ENCODE data around the gene MLLT10. TPM values are rescaled to one million over a fixed set of nuclear protein-coding genes. Genes with fewer than 3 reads are reported as not detected.

Gene MLLT10
- total RNA-seq, 2 donors from 2014 or later: 55.8 to 62.9 TPM

- H3K27me3 Mint-ChIP-seq (ENCODE audit: insufficient read depth): no peaks in the 10 kb centered on the region
- H3K4me3 Mint-ChIP-seq: no peak overlapping the region
- peaks cover 33% of the 10 kb centered on the region for H3K4me1 Mint-ChIP-seq
- WGBS, 2 experiments (ENCODE audit: insufficient coverage in 1 of 2, insufficient read length in 1 of 2): 86% methylated on average over 1 of the region's 2 CpGs; no CpG with 5 or more reads in 1 of the 2 experiments
- DNase-seq: no peak
- Histone ChIP-seq H3K36me3 (ENCODE audit: control insufficient read depth, insufficient read depth, low read length) (peaks cover 31% of the 10 kb centered on the region), H3K4me3 (ENCODE audit: low read length) (no peak overlapping the region), H3K27ac (ENCODE audit: low read depth, low read length) (no peak overlapping the region), H3K4me1 (ENCODE audit: control insufficient read depth, insufficient read depth, low read length) (peaks cover 18% of the 10 kb centered on the region), H3K9ac (ENCODE audit: extremely low read depth, low read length, poor library complexity, severe bottlenecking) (no peak overlapping the region), H3K27me3 (ENCODE audit: control insufficient read depth, insufficient read depth, low read length, poor library complexity, severe bottlenecking) (no peaks in the 10 kb centered on the region), H3K9me3 (ENCODE audit: control insufficient read depth, low read length) (no peaks in the 10 kb centered on the region)
- no peaks in the 10 kb centered on the region for H3K9me3 Mint-ChIP-seq
- no peak overlapping the region for H3K27ac Mint-ChIP-seq
- no peak for TF ChIP-seq CTCF (conservative IDR thresholded peaks at IDR 0.05)
- peaks cover 24% of the 10 kb centered on the region for H3K36me3 Mint-ChIP-seq (ENCODE audit: low read depth)
Observed at GRCh38 chr10:21722209-21722608, 188.2 kb downstream of the MLLT10 start.

GRCh38 chr10:21724020-21724589 is 190.1 kb downstream of the MLLT10 start:
- no peak overlapping the region for H3K4me3 Mint-ChIP-seq
- TF ChIP-seq CTCF (conservative IDR thresholded peaks at IDR 0.05): no peak
- H3K36me3 ChIP-seq (ENCODE audit: control insufficient read depth, insufficient read depth, low read length): peaks cover 41% of the 10 kb centered on the region
- H3K27ac ChIP-seq (ENCODE audit: low read depth, low read length): peak overlapping the region; percentile 61
- no peak overlapping the region for H3K9ac ChIP-seq (ENCODE audit: extremely low read depth, low read length, poor library complexity, severe bottlenecking)
- peak overlapping the region; percentile 17 for H3K4me3 ChIP-seq (ENCODE audit: low read length)
- no peaks in the 10 kb centered on the region for H3K9me3 ChIP-seq (ENCODE audit: control insufficient read depth, low read length)
- H3K27me3 Mint-ChIP-seq (ENCODE audit: insufficient read depth): no peaks in the 10 kb centered on the region
- no peaks in the 10 kb centered on the region for H3K27me3 ChIP-seq (ENCODE audit: control insufficient read depth, insufficient read depth, low read length, poor library complexity, severe bottlenecking)
- peaks cover 28% of the 10 kb centered on the region for H3K4me1 ChIP-seq (ENCODE audit: control insufficient read depth, insufficient read depth, low read length)
- DNase-seq: no peak
- 97 to 98% methylated on average over 3 to 7 of the region's 7 CpGs for WGBS, 2 experiments (ENCODE audit: insufficient coverage in 1 of 2, insufficient read length in 1 of 2)
- H3K9me3 Mint-ChIP-seq: no peaks in the 10 kb centered on the region
- H3K36me3 Mint-ChIP-seq (ENCODE audit: low read depth): peaks cover 17% of the 10 kb centered on the region
- H3K27ac Mint-ChIP-seq: peak overlapping the region; percentile 44
- H3K4me1 Mint-ChIP-seq: peaks cover 48% of the 10 kb centered on the region

- Mint-ChIP-seq H3K9me3 (no peaks in the 10 kb centered on the region), H3K27me3 (ENCODE audit: insufficient read depth) (no peaks in the 10 kb centered on the region), H3K4me3 (no peak overlapping the region), H3K4me1 (peaks cover 53% of the 10 kb centered on the region), H3K27ac (peak overlapping the region; percentile 44), H3K36me3 (ENCODE audit: low read depth) (peaks cover 22% of the 10 kb centered on the region)
- peak; percentile 45 for DNase-seq
- no peak overlapping the region for H3K9ac ChIP-seq (ENCODE audit: extremely low read depth, low read length, poor library complexity, severe bottlenecking)
- H3K4me3 ChIP-seq (ENCODE audit: low read length): peak overlapping the region; percentile 17
- TF ChIP-seq CTCF (conservative IDR thresholded peaks at IDR 0.05): no peak
- H3K9me3 ChIP-seq (ENCODE audit: control insufficient read depth, low read length): no peaks in the 10 kb centered on the region
- H3K36me3 ChIP-seq (ENCODE audit: control insufficient read depth, insufficient read depth, low read length): peaks cover 35% of the 10 kb centered on the region
- no peaks in the 10 kb centered on the region for H3K27me3 ChIP-seq (ENCODE audit: control insufficient read depth, insufficient read depth, low read length, poor library complexity, severe bottlenecking)
- peaks cover 32% of the 10 kb centered on the region for H3K4me1 ChIP-seq (ENCODE audit: control insufficient read depth, insufficient read depth, low read length)
- 80 to 85% methylated on average over 3 to 4 of the region's 4 CpGs for WGBS, 2 experiments (ENCODE audit: insufficient coverage in 1 of 2, insufficient read length in 1 of 2)
- H3K27ac ChIP-seq (ENCODE audit: low read depth, low read length): peak overlapping the region; percentile 61
Observed at GRCh38 chr10:21724687-21725367, 190.8 kb downstream of the MLLT10 start.
